ENCODE results near the gene RPRML.
A peak's percentile ranks its signal among the peaks of the same experiment; 100 is the strongest.
"Not testable (repeated sequence)": the region's sequence is repeated elsewhere in the genome, so short reads cannot be mapped to it uniquely, and the experiment has no call there.

RPRML gene

GRCh38 chr17:46975287-46975686 is 3.8 kb downstream of the RPRML start:
- no peak for DNase-seq

GRCh38 chr17:46974086-46974485 is 5.0 kb downstream of the RPRML start:
- no peak for DNase-seq

GRCh38 chr17:46972346-46972745 is 6.7 kb downstream of the RPRML start:
- DNase-seq = no peak

- DNase-seq = no peak
These were observed 7.3 kb downstream of the RPRML start for GRCh38 chr17:46971647-46972300.

GRCh38 chr17:46968896-46969295 is 10.2 kb downstream of the RPRML start:
- DNase-seq = no peak

GRCh38 chr17:46968224-46968834 is 10.7 kb downstream of the RPRML start:
- DNase-seq = no peak

- no peak for DNase-seq
These were observed 14.5 kb downstream of the RPRML start for GRCh38 chr17:46964315-46965265.

- no peak for DNase-seq
These were observed 15.5 kb downstream of the RPRML start for GRCh38 chr17:46963571-46963970.

GRCh38 chr17:46962374-46962790 is 16.7 kb downstream of the RPRML start:
- peak; percentile 73 for DNase-seq

GRCh38 chr17:46960152-46960551 is 18.9 kb downstream of the RPRML start:
- DNase-seq = no peak

- DNase-seq = no peak
These were observed 20.9 kb downstream of the RPRML start for GRCh38 chr17:46958041-46958591.

GRCh38 chr17:46953191-46953590 is 25.9 kb downstream of the RPRML start:
- DNase-seq = not testable (repeated sequence)

- DNase-seq = no peak
These were observed 26.9 kb downstream of the RPRML start for GRCh38 chr17:46952115-46952514.

GRCh38 chr17:46951706-46952105 is 27.3 kb downstream of the RPRML start:
- DNase-seq = no peak

GRCh38 chr17:46950997-46951621 is 27.9 kb downstream of the RPRML start:
- no peak for DNase-seq

- no peak for DNase-seq
These were observed 28.6 kb downstream of the RPRML start for GRCh38 chr17:46950342-46950996.

GRCh38 chr17:46949291-46950174 is 29.5 kb downstream of the RPRML start:
- peak; percentile 52 for DNase-seq

- DNase-seq = no peak
These were observed 30.5 kb downstream of the RPRML start for GRCh38 chr17:46948544-46948943.

- DNase-seq = no peak
These were observed 31.8 kb downstream of the RPRML start for GRCh38 chr17:46947216-46947615.

- no peak for DNase-seq
These were observed 34.1 kb downstream of the RPRML start for GRCh38 chr17:46944931-46945330.
